HG03175 (cell line): Measurements from ENCODE around the gene TAF1B.
A peak's percentile ranks its signal among the peaks of the same experiment; 100 is the strongest.
"Not testable (repeated sequence)": the region's sequence is repeated elsewhere in the genome, so short reads cannot be mapped to it uniquely, and the experiment has no call there.

ENCODE experiments used
- ATAC-seq: cut with Tn5 transposase; IDR thresholded peaks from one replicate; pipeline ENCODE4 v1.9.1; 2021; ENCODE audit warnings: mild to moderate bottlenecking, moderate library complexity; ENCODE audit not compliant: unreplicated experiment

Gene TAF1B

DNA sequence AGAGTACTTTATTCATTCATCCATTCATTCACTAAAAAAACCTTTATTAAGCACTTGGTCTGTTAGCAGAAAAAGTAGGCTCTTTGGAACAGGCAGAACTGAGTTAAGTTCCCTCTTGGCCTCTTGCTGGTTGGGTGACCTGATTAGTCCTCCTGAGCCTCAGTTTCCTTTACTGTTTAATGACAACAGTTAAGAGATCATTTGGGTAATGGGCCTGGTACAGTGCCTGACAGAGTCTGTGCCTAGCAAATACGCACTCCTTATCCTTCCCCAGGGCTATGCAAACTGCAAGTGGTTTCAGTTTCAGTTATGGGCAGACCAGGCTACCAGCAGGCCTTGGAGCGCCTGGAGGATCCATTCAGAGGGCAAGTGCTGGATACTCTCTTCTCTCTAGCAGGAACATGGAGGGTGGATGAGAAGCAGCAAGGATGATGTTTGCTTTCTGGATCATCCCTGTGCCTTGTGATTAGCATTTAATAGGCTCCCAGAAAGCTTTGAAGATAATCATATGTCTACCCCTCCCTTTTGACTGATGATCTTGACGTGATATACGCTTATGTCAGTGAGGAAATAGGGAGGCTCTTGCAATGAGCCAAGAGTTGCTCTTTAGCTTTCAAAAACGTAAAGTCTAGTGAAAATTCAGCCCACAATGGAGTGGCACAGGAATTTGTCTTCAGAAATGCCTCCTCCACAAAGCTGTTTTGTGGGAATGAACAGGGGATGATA lies 12.4 kb upstream of the TAF1B start:
- no peak for ATAC-seq

DNA sequence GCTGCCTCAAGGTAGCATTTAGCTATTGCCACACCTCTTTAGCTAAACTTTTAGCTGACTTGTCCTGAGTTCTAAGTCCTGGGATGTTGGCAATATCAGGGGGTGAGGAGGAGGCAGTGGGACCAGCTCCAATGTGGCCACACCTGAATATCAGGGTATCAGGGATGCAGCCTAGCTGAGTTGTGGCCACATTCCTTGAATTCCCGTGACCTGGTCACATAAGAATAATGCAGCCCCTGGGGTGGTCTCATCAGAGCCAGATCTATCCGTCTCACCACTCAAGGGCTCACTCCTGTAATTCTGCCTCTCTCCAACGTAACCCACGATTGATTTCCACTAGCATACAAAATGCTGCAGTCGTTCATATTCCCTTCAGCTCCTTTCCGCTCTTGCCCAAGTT lies 11.6 kb upstream of the TAF1B start:
- no peak for ATAC-seq

DNA sequence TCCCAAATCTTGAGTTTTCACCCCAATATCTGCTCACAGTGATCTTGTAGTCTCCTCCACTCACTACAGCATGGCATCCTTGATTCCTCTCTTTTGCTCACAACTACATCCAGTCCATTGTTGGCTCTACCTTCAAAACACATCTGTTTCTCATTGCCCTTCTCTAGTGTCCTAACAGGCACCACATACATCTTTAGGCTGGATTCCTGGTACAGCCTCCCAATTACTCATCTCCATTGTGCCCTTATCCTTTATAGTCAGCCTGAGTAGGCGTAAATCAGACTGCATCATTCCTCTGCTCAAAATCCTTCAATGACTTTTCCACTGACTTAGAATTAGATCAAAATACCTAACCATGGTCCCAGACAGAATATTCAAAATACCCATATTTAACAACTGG lies 10.7 kb upstream of the TAF1B start:
- ATAC-seq, result no peak

DNA sequence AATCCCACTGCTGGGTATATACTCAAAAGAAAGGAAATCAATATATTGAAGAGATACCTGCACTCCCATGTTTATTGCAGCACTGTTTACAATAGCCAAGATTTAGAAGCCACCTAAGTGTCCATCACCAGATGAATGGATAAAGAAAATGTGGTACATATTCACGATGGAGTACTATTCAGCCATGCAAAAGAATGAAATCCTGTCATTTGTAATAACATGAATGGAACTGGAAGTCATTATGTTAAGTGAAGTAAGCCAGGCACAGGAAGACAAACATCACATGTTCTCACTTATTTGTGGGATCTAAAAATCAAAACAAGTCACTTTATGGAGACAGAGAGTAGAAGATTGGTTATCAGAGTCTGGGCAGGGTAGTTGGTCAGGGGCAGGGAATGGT lies 8.2 kb upstream of the TAF1B start:
- not testable (repeated sequence) for ATAC-seq

DNA sequence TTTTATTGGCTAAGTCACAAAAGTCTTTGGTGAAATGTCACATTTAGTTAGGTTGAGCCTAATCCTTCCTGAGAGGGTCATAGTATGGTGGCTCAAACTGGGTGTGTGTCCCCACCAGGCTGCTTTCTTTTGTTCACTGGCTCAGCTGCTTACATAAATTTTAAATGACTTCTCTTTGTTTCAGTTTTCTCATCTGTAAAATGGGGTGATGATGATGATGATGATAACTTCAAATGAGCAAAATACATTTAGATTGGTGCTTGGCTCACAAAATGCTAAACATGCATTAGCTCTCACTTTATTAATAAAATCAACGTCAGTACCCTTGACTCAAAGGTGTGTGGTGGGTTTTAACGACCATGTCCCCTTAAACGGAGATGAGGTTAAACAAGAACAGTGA lies 7.2 kb upstream of the TAF1B start:
- ATAC-seq, result no peak

DNA sequence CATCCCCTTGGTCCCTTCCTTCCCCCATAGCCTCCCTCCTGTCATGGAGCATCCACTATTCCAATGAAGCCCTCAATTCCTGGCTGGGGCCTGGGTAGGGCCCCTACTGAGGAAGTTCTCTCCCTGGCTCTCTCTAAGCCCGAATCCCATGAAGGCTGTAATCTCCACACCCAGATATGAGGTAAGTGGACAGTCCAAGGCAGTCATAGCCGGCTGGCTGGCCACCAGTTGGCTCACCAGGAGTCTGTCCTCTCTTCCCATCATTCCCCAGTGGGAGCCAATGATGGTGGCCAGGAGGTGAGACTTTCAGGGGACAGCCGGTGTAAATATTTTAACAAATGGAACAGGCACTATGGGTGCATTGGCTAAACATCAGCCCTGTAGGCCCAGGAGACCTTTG lies 6.8 kb upstream of the TAF1B start:
- ATAC-seq, result no peak

DNA sequence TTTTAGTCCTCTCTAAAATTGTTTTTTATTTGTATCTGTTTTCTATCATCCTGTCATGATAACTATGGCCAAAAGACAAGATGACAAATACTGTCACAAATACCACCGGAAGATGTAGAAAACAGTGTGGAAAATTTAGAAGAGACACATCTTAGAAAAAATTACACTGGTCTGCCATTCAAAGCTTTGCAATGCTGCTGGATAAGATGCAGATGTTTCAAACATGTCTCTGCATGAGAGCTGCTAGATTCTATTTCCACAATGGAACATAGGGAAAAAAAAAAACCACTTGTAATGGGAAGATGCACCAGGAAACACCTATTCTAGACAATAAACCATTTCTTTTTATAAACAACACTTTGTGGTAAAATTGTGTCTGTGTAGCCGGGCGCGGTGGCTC lies 5.8 kb upstream of the TAF1B start:
- no peak for ATAC-seq

DNA sequence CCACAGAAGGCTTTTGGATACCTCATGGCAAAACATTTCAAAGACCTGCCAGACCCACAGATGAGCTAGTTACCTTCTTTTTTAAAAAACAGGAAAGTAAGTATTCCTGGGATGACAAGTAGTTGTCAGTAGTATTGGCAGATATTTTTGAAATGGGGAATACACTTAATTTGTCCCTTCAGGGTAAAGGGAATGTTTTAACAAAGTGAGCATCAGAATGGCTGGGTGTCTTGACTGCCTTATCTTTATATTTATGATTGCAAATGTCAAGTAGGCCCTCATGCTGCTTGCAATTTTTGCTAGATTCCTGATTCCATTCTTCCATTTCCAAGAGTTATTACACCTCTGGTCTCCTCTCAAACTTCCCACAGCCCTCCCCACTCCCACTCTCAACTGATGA lies 4.9 kb upstream of the TAF1B start:
- no peak for ATAC-seq

DNA sequence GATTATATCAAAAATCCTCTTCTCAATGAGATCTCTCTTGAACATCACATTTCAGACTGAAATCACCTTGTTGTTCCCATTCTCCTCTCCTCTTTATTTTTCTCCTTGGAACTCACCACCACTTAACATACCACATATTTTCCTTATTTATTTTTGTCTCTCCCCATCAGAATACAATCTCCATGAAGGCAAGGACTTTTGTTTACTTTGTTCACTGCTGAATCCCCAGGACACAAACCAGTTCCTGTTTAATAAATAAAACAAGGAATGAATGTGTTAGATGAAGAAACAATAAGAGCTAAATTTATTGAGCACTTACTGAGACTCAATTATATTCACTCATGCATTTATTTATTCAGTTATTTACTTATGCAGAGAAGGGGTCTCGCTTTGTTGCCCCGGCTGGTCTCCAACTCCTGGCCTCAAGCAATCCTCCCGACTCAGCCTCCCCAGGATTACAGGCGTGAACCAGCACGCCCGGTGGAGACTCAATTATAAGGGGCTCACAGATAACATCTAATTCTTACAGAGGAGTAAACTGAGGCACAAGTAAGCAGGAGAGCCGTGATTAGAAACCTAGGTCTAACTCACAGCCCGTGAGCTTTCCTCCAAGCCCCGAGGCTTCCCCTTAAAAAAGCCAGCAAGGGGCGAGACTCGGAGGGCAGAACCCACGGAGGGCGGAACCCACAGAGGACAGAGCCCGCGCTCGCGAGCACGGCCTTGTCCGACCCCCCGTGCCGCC lies 616 bp upstream of the TAF1B start:
- ATAC-seq, result no peak

DNA sequence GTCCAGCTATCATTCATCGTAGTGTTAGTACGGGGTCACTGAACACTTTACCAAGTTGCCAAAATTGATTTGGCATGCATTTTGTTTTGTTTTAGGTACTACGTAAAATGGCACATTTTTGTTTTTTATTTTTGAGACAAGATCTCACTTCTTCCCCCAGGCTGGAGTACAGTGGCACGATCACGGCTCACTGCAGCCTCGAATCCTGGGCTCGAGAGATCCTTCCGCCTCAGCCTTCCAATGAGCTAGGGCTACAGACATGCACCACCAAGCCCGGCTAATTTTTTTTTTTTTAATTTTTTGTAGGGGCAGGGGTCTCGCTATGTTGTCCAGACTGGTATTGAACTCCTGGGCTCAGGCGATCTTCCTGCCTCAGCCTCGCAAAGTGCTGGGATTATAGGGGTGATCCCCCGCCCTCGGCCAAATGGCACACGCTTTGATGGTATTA lies 786 bp downstream of the TAF1B start:
- ATAC-seq, result no peak

DNA sequence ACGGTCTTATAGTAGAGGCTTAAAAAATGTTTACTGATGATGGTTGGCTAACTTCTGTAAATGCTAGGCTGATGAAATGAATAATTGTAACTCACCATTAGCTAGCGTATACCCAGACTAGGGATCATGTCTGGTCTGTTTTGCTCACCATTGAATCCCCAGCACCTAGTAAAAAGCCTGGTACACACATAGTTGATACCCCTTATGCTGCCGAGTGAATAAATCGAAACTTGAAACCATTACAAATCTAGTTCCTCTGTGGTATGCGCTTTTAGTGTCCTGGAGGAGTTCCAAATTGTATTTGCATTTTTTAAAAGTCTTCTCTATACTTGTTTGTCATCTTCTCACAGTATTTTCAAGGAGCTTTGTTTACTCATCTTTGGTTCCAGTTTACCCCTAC lies 1.3 kb downstream of the TAF1B start:
- peak; percentile 20 for ATAC-seq

DNA sequence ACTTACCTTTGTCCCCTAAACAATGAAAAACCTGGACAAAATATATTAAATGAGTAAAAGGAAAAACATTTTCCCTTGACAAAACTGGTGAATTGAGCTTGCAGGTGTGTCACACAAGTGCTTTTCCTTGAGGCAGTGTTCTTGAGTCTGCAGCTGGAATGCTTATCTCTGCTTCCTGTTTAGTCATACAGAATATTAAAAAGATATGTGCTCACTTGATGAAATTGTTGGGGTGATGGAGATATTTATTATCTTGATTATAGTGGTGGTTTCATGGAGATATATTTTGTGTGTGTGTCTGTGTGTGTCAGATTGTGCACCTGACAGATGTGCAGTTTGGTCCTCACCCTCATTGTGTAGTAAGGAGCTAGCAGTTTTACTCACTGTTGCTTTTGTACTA lies 3.3 kb downstream of the TAF1B start:
- ATAC-seq, result no peak

DNA sequence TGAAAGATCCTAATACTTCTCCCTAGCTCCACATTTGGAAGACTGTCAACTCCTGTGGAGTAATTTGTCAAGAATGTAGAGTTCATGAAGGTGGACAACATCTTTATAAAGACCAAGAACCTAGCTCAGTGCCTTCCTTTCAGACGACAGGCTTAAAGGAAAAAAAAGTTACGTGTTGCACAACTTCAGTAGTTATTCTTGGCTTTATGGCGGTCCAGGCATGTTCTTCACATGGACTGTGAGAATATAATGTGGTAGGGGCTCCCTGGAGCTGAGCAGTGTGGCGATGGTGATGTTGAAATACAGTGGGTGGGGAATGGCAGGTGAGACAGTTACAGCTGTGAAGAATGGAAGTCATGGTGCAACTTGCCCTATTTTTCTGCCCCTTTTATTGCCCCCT lies 3.9 kb downstream of the TAF1B start:
- no peak for ATAC-seq

DNA sequence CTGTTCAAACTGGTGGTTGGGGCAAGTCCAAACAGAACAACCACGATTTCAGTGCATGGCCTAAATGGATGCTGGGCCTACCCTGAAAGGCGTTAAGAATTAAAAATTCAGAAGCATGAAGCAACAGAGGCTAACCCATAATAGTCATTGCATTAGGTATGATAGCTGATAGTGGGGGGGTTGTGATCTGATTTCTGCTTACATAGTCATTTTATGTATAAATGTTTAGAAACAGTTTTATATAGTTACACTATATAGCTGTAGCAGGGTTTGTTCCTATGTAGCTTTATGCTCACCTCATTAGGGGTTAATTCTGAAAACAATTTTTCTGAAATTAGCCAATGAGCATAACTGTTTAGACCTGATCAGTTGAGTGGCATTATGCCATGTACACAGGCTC lies 9.6 kb downstream of the TAF1B start:
- ATAC-seq, result no peak

DNA sequence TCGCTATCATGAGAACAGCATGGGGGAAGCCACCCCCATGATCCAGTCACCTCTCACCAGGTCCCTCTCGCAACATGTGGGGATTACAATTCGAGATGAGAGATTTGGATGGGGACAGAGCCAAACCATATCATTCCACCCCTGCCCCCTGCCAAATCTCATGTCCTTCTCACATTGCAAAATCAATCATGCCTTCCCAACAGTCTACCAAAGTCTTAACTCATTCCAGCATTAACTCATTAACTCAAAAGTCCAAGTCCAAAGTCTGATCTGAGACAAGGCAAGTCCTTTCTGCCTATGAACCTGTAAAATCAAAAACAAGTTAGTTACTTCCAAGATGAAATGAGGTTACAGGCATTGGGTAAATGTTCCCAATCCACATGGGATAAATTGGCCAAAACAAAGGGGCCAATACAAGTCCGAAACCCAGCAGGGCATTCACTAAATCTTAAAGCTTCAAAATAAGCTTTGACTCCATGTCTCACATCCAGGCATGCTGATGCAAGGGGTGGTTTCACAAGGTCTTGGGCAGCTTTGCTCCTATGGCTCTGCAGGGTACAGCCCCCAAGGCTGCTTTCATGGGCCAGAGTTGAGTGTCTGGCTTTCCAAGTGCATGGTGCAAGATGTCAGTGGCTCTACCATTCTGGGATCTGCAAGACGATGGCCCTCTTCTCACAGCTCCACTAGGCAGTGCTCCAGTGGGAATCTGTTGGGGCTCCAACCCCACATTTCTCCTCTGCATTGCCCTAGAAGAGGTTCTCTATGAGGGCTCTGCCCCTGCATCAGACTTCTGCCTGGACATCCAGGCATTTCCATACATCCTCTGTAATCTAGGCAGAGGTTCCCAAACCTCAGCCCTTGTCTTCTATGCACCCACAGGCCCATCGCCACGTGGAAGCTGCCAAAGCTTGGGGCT lies 14.8 kb downstream of the TAF1B start:
- ATAC-seq, result no peak

DNA sequence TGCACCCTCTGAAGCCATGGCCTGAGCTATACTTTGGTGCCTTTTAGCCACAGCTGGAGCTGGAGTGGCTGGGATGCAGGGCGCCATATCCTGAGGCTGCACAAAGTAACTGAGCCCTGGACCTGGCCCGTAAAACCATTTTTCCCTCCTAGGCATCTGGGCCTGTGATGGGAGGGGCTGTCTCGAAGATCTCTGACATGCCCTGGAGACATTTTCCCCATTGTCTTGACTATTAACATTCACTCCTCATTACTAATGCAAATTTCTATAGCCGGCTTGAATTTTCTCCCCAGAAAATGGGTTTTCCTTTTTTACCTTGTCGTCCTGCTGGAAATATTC lies 15.4 kb downstream of the TAF1B start:
- no peak for ATAC-seq

DNA sequence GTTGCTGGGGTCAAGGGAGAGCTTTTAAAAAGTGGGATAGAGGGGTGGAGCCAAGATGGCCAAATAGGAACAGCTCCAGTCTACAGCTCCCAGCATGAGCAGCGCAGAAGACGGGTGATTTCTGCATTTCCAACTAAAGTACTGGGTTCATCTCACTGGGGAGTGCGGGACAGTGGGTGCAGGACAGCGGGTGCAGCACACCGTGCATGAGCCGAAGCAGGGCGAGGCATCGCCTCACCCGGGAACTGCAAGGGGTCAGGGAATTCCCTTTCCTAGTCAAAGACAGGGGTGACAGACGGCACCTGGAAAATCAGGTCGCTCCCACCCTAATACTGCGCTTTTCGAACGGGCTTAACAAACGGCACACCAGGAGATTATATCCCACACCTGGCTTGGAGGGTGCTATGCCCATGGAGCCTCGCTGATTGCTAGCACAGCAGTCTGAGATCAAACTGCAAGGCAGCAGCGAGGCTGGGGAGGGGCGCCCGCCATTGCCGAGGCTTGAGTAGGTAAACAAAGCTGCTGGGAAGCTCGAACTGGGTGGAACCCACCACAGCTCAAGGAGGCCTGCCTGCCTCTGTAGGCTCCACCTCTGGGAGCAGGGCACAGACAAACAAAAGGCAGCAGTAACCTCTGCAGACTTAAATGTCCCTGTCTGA lies 17.8 kb downstream of the TAF1B start:
- not testable (repeated sequence) for ATAC-seq

DNA sequence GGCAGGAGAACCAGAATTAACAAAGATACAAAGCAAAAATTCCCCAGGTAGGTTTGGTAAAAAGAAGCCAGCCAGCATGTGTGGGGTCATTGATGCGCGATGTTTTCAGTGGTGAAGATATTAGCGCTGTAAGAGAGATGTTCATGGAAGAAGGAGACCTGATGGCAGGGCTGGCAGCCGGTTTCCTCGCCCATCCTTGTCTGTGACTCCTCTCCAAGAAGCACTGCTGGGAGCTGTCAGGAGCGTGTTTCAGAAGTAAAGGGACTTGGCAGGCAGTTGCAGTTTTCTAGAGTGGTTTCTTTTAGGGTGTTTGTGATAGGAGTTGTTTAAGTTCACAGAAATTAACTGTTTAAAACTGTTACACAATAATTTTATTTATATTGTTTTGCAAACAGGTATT lies 24.6 kb downstream of the TAF1B start:
- ATAC-seq, result no peak

DNA sequence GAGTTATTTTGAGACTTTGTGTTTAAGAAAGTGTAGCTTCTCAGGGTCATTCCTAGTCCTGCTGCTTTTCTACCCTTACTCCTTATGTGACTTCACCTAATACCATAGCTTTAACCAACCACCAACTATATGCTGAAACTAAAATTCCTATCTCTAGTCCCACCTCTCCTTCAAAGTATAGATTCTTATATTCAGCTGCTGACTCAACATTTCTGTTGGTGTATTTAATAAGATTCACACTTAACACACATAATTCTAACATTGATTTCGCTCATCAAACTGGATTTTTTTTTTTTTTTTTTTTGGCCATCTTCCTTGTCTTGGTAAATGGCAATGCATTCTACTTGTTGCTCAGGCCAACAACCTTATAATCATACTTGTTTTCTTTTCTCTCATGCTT lies 30.1 kb downstream of the TAF1B start:
- ATAC-seq, result no peak

DNA sequence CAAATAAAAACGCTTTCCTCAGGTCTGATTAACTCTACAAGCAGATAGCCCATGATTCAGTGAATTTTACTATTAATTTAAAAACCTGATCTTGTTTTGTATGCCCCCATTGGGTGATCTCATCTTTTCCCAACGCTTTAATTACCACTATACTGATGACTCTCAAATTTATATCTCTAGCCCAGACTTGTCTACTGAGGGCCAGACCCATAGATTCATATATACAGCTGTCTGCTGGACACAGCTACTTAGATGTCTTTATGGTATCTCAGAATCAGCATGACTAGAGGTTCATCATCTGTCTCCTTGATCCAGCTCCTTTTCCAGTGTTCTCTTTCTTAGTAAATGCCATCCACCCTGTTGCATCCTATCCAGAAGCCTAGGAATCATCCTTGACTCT lies 33.8 kb downstream of the TAF1B start:
- no peak for ATAC-seq

DNA sequence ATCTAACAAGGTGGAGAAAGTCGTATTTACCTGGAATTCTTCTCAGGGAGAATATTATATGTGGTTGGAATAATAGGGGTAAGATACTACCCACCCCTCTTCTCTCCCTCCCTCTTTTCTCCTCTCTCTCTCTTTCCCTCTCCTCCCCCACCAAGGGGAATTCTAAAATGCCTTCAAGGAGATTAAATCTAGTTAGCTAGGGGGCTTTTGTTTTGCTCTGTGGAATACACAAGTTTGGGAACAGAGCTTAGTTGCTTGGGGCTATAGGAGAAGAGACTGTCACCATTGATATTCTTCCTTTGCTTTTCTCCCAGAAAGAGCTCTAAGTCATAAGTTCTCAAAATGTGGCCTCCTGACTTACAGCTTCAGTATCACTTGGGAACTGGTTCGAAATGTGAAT lies 34.5 kb downstream of the TAF1B start:
- no peak for ATAC-seq
